Urinary bladder (tissue), 4 donors: ENCODE results near the gene PSTPIP1. TPM values are rescaled to one million over a fixed set of nuclear protein-coding genes. Genes with fewer than 3 reads are reported as not detected.

Source experiments
- DNase-seq: peaks from one replicate; pipeline ENCODE4 v3.0.0-alpha.2; 2015; ENCODE audit errors: extremely low spot score
- H3K27ac ChIP-seq: one replicate; pipeline ENCODE4 v1.5.1; 2013; ENCODE audit warnings: low read depth, mild to moderate bottlenecking, moderate library complexity
- H3K36me3 ChIP-seq: one replicate; pipeline ENCODE4 v1.6.1; 2013; ENCODE audit warnings: mild to moderate bottlenecking, moderate library complexity; ENCODE audit not compliant: insufficient read depth
- H3K4me1 ChIP-seq: one replicate; pipeline ENCODE4 v1.6.1; 2013; ENCODE audit warnings: mild to moderate bottlenecking, moderate library complexity; ENCODE audit not compliant: insufficient read depth
- H3K4me3 ChIP-seq: one replicate; pipeline ENCODE4 v1.5.1; 2013; ENCODE audit warnings: low read depth, low read length
- WGBS: extraction: QIAGEN DNeasy Blood & Tissue Kit; methylation state at CpG from one replicate; pipeline ENCODE4 v1.1.7; 2013; 5-methylcytosine and 5-hydroxymethylcytosine counted together
- polyA plus RNA-seq: library from polyadenylated mRNA; stranded (reverse); fragments of 200-250 nt; gene quantifications from one replicate; pipeline ENCODE4 v1.2.3, GENCODE V29; 2013
- total RNA-seq: library from RNA; depleted of rRNA; stranded (reverse); fragments of >200 nt; gene quantifications from one replicate; pipeline ENCODE4 v1.2.3, GENCODE V29; 2014
- donor health status: healthy with polysubstance abuse.
- donor health status: healthy.

The PSTPIP1 gene
- total and polyA plus RNA-seq, 2 donors, result 1.2 to 4.5 TPM

DNA sequence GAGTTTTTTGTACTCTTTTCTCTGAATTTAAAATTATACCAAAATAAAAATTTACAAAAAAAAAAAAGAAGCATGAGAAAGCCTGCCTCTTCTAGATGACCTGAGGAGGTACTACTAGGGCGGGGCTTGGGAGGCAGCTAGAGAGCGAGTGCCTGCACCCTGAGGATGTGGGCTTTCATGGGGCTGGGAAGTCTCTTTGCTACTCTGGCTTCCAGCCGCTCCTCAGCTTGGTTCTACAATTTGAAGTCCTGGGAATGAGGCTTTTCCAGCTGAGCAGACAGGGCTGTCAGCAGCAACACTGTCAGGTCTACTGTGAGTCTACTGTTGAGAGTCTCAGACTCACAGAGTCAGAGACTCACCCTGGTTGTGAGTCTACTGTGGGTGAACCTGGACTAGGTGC is 8.2 kb upstream of the PSTPIP1 start:
- Histone ChIP-seq H3K27ac (no peak overlapping the region), H3K36me3 (no peaks in the 10 kb centered on the region), H3K4me3 (no peak overlapping the region), H3K4me1 (no peaks in the 10 kb centered on the region)
- no peak for DNase-seq
- 89% methylated on average over 3 of the region's 3 CpGs for WGBS

DNA sequence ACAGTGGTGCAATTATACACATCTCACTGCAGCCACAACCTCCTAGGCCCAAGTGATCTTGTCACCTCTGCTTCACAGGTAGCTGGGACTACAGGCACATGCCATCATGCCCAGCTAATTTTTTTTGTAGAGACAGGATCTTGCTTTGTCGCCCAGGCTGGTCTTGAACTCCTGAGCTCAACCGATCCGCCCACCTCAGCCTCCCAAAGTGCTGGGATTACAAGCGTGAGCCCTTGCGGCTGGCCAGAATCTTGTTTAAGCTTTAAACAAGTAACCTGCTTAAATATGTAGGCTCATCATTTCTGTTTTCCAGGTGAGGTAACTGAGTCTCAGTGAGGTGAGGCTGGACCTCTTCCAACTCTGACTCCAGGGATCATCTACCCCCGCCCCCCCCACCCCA is 7.7 kb upstream of the PSTPIP1 start:
- Histone ChIP-seq H3K4me1 (no peaks in the 10 kb centered on the region), H3K4me3 (no peak overlapping the region), H3K36me3 (no peaks in the 10 kb centered on the region), H3K27ac (no peak overlapping the region)
- 90% methylated on average over 6 of the region's 6 CpGs for WGBS
- no peak for DNase-seq

DNA sequence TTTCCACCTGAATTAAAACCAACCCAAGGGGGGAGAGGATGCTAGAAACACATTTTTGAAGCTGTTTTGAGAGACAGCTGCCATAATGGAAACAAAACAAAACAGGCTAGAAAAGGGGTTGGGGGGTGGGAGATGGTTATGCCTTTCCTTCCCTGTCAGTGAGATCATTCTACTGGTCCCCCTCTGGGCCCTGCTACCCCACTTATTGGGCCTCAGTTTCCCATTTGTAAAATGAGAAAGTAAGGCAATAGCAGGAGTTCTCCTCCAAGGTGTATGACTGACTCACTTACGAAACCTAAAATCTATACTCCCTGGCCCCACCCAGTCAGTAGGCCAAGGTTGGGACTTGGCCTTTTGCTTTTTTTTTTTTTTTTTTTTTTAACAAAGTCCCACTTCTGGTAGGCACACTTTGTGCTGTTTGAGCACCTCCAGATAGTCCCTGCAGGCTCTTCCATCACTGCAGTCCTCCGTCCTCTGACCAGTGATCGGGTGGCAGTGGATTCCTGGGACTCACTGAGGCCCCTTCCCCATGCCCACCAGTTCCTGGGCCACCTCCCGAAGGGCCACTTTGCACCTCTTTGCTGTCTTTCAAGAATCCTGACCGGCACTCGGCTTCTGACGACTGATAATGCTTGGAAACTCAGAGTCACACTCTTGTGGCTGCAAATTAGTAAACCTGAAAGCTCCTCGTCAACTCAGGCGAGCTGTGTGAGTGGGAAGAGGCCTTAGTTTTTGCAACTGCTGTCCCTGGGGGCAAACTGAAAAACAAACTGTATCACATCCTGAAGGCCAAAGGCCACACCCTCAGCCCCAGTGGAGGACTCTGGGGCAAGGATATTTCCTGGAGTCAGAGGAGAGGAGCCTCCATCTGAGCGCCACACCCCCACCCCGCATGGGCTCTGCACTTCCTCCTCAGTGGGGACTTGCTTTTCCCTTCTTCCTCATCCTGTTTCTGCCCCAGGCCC is 6.7 kb upstream of the PSTPIP1 start:
- Histone ChIP-seq H3K36me3 (no peaks in the 10 kb centered on the region), H3K4me1 (no peaks in the 10 kb centered on the region), H3K27ac (no peak overlapping the region), H3K4me3 (no peak overlapping the region)
- WGBS, result 76% methylated on average over 11 of the region's 11 CpGs
- no peak for DNase-seq

DNA sequence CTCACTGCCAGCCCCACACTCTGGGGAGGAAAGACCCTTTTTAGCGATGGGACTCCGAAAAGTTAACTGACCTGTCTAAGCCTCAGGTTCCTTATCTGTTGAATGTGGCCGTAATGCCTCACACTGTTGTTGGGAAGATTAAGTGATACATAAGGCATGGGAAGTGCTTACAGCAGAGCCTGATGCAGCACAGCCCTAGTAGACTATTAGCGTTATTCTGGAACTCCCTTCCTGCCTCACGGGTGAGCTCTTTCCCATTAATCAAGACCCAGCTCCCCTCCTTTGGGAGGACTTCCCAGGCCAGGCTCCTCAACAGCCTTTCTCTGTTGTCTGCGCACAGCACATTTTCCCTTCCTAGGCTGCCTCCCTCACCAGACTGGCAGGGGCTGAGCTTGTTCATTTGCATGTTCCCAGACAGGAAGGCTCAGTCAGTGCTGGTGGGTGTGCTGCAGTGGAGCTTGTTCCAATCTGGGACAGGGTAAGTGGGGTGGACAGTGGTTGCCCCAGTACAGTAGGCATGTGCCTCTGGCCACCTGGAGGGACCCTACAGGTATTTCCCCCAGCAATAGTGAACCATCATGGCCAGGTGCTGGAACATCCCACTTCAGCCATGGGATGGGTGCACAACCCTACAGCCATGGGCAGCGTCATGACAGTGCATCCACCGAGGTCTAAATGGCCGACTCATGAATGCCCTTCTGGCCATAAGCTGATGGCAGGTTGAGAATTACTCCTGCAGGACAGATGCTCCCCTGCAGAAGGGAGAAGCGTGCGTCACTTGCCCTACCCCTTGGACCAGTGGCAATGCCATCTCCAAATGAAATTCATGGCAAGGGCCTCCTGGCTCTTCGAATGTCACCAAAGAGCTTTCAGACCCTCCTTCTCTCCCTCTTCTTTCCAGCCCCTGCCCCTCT is 5.8 kb upstream of the PSTPIP1 start:
- H3K4me1 ChIP-seq, result no peaks in the 10 kb centered on the region
- WGBS, result 76% methylated on average over 12 of the region's 12 CpGs
- no peak overlapping the region for H3K27ac ChIP-seq
- no peak overlapping the region for H3K4me3 ChIP-seq
- no peaks in the 10 kb centered on the region for H3K36me3 ChIP-seq
- DNase-seq, result no peak

DNA sequence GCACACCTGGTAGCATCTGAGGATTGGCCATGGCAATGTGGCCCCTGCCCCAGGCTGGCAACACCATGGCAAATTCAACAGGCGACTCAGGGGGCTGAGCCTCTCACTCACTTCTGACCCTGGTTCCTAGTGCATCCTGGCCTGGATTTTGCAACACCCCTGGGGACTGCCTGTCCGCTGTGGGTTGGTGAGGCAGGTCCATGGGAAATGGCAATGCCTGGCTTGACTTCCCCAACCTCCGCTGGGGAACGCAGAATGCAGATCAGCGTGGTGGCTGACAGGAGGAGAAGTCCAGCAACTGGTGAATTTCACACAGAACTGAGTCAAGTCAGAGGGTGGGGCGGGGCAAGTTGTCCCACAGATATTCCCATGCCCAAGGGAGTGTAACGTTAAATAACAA is 3.9 kb upstream of the PSTPIP1 start:
- Histone ChIP-seq H3K36me3 (no peaks in the 10 kb centered on the region), H3K4me1 (no peaks in the 10 kb centered on the region), H3K27ac (no peak overlapping the region), H3K4me3 (no peak overlapping the region)
- 81% methylated on average over 7 of the region's 7 CpGs for WGBS
- no peak for DNase-seq

DNA sequence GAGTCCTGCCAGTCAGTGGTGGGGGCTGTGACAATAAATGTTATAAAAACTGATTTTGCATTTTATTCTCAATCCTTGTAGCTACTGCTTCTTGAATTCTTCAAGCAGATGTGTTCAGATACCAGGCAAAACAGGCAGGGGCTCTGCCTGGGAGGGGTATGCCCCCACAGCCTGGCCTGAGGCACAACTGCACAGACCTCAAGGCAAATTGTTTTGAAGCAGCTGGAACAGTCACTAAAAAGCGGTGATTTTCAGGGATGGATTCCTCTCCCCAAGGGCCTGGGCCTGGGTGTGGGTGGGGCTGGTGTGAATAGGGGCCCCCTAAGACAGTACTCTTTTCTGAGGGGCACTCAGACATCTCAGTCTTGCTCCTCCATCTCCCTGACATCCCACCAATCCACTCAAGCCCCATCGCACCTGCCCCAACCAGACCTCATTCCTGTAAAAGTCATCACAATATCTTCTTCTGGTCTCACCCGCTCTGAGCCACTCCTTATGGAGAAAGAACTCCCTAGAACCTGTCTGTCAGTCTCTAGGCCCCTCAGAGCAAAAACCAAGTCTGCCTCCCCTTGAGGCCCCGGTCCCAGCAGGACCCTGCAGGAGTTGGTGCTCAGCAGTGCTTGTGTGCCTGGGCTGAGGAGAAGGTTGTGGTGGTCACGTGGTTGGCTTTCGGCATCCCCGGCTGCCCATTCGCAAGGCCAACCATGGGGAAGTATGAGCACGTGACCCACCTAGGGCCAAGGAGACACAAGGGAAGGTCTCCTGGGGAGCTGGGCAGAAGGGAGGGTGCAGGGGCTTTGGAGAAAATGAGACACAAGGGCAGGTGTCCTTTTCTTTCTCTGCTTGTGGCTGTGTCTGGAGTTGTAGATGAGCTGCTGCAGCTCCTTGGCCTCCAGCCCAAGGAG is 2.9 kb upstream of the PSTPIP1 start:
- WGBS, result 93% methylated on average over 9 of the region's 9 CpGs
- H3K4me3 ChIP-seq, result no peak overlapping the region
- no peak overlapping the region for H3K27ac ChIP-seq
- DNase-seq, result no peak
- H3K36me3 ChIP-seq, result no peaks in the 10 kb centered on the region
- H3K4me1 ChIP-seq, result no peaks in the 10 kb centered on the region

DNA sequence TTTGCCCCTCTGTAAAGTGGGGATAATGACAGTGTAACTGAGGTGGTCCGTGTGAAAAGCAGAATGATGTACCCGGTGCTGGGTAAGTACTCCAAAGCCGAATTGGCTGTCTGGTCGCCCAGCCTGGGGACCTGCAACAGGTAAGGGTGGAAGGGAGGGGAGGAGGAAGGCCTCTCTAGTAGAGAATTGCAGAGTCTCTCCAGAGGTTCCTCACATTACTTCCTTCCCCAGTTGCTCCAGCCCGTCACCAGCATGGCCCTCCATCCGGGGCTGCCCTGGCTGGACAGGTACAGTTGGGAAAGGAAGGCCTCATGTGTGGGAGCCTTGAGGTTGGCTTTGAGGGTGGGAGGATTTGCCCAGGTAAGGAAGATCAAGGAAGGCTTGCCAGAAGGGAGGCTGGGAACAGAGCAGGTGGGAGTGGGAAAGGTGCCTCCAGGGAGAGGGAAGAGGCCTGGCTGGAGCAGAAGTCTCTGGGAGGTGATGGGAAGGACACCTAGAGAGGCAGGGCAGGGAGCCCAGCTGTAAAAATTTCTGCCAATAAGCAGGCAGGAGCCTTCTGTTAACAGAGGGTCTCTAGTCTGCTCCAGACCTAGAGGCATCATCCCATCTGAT is 1.7 kb upstream of the PSTPIP1 start:
- WGBS, result 93% methylated on average over 6 of the region's 6 CpGs
- H3K36me3 ChIP-seq, result no peaks in the 10 kb centered on the region
- no peak overlapping the region for H3K4me3 ChIP-seq
- DNase-seq, result no peak
- no peaks in the 10 kb centered on the region for H3K4me1 ChIP-seq
- no peak overlapping the region for H3K27ac ChIP-seq

DNA sequence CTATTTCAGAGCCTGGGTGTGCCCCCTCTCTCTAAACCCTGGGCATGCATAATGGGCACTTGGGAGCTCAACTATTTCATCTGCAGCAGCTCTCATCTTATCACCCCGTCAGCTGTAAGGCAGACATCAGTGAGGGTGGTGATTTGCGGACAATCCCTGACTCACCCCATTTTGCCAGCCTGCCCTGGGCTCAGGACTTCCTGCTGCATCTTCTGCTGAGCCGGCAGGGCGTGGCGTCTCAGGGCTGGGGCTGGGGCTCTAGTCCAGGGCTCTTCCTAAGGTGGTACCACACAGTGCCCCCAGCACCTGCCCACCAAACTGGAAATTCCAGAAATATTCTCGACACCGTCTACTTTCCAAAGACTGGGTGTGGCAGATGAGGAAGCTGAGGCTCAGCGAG is 925 bp upstream of the PSTPIP1 start:
- Histone ChIP-seq H3K4me1 (no peaks in the 10 kb centered on the region), H3K27ac (no peak overlapping the region), H3K36me3 (no peaks in the 10 kb centered on the region), H3K4me3 (no peak overlapping the region)
- WGBS, result 81% methylated on average over 8 of the region's 8 CpGs
- DNase-seq, result no peak

DNA sequence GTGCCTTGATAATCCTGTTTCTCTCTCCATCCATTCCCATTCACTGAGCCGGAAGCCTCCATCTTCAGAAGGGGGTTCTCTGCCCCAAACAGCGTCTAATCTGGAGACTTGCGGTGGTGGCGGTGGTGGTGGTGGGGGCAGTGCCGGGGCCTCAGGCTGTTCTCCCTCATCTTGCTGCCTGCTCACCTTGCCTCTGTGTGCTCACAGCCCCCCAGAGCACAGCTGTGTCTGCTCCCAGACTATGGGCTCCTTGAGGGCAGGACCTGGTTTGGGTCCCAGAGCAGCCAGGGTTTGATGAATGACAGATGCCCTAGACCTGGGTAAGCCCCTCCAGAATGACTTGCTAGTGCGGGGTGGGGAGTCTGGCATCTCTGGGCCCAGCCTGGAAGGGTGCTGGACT is 430 bp upstream of the PSTPIP1 start:
- H3K4me3 ChIP-seq, result no peak overlapping the region
- DNase-seq, result no peak
- 97% methylated on average over 6 of the region's 6 CpGs for whole genome bisulfite sequencing
- no peaks in the 10 kb centered on the region for H3K4me1 ChIP-seq
- H3K27ac ChIP-seq, result no peak overlapping the region
- no peaks in the 10 kb centered on the region for H3K36me3 ChIP-seq

DNA sequence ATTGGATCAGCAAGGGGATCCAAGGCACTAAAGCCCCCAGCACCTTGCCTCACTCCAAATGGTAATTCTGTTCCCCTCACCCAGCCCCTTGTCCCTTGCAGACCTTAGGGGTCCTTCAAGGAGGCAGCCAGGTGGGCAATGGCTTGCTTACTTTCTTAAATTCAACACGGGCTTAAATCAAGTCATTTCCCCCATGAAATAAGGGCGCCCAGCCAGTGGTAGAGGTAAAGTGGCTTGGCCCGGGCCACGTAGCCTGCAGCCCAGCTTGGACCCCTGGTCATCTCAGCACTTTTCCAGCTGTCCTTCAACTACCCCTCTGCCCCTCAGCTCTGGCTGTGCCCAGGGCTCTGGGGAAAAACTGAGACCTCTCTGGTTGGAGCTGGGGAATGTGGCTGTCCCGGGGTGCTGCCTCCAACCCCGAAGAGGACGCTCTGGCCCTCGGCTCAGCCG is 1.2 kb downstream of the PSTPIP1 start:
- no peak for DNase-seq
- Histone ChIP-seq H3K4me1 (no peaks in the 10 kb centered on the region), H3K27ac (no peak overlapping the region), H3K36me3 (no peaks in the 10 kb centered on the region), H3K4me3 (peak overlapping the region; percentile 25)
- WGBS, result 47% methylated on average over 9 of the region's 9 CpGs

DNA sequence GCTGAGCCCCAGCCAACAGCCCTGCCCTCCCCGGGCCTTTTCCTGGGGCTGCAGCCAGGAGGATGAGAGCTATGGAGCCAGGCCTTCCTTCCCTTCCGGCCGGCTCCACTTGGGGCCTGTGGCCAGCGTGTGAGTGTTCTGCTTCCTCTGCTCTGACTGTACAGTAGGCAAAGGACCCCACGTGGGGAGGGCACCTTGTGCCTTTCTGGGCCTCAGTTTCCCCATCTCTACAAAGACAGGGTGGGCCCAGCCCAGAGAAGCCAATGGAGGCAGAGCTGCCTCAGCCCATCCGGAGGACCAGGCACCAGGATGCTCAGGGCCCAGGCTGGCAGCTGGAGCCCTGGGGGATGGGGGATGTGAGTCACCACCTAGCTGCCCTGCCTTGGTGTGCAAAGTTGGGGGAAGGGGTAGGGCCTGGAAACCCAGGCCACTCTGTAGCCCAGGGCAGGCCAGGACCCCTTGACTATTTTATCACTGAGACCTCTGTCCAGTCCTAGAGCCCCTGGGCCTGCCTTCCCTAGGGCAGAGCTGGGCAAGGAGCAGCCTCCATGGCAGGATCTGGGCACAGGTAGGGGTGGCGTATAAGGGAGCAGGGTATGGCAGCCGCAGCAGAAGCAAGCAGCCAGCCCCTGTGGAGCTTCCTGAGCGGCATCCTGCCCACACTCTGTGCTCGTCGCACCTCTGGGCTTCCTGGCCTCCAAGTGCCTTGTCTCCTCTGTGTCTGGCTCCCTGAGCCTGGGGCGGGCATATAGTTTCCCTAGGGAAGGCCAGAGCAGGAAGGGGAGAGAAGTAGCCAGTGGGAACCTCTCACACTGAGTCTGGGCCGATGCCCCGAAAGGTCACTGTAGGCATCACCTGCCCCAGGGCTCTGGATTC is 1.8 kb downstream of the PSTPIP1 start:
- H3K36me3 ChIP-seq, result no peaks in the 10 kb centered on the region
- DNase-seq, result no peak
- H3K27ac ChIP-seq, result no peak overlapping the region
- H3K4me3 ChIP-seq, result no peak overlapping the region
- no peaks in the 10 kb centered on the region for H3K4me1 ChIP-seq
- WGBS, result 65% methylated on average over 14 of the region's 14 CpGs

DNA sequence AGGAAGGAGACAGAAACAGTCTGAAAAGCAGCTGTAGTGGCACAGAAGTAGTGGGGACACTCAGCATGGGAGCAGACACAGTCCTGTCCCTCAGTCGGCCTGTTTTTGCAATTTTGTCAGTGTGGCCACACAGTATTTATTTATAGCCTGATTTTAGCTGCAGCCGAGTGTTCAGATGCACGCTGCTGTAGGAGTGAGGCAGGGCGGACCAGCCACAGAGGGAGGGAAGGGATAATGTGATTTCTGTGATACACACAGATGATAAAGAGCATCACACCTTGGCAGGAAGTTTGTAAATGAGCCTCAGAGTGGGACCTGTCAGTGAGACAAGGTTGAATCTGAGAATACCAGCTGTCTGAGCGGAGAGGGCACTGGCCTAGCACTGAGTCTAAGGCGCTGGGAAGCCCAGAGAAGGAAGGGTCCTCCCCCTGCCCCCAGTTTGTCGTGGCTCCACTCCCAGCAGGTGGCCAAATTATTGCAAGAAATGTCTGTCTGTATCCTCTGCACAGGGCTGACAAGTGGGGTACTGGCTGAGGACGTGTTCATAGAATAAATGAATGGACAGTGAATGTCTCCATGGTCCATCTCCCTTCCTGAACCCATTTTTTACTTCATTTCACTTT is 3.8 kb downstream of the PSTPIP1 start:
- WGBS, result 80% methylated on average over 8 of the region's 8 CpGs
- H3K4me3 ChIP-seq, result no peak overlapping the region

More for the DNA sequence above, 3.8 kb downstream of the PSTPIP1 start:
- no peak for DNase-seq
- Histone ChIP-seq H3K27ac (no peak overlapping the region), H3K4me1 (no peaks in the 10 kb centered on the region), H3K36me3 (no peaks in the 10 kb centered on the region)
